Measurements from ENCODE around the gene MAD1L1.

- TF ChIP-seq CTCF (IDR thresholded peaks at IDR 0.05 in 8 of 11, conservative IDR thresholded peaks at IDR 0.05 in 3 of 11) (no peak), POLR2A (IDR thresholded peaks at IDR 0.05) (no peak)
Measured at GRCh38 chr7:2198760-2199159, 34.0 kb downstream of the MAD1L1 start.
